ENCODE results near the gene COPS3. TPM values are rescaled to one million over a fixed set of nuclear protein-coding genes. Genes with fewer than 3 reads are reported as not detected.

Gene COPS3
- total RNA-seq, 1 experiment from 2014 or later, result 113 TPM

- no peak overlapping the region for H4K5ac ChIP-seq (ENCODE audit: insufficient read length, low read depth, low read length)
- H3K79me1 ChIP-seq (ENCODE audit: insufficient read depth, low read depth, low read length, poor library complexity, severe bottlenecking), result no peaks in the 10 kb centered on the region
- no peak overlapping the region for H3K4me3 Mint-ChIP-seq
- no peak overlapping the region for H3K14ac ChIP-seq (ENCODE audit: insufficient read depth, low read length)
- H3K27ac ChIP-seq (ENCODE audit: insufficient read length, low read depth, low read length), result no peak overlapping the region
- H2BK15ac ChIP-seq (ENCODE audit: low read depth, low read length), result no peak overlapping the region
- no peak overlapping the region for H2BK5ac ChIP-seq (ENCODE audit: insufficient read length, low read length)
- H3K9me3 Mint-ChIP-seq, result no peaks in the 10 kb centered on the region
- no peak overlapping the region for H3K56ac ChIP-seq (ENCODE audit: insufficient read length, low read depth, low read length)
- H3K36me3 Mint-ChIP-seq (ENCODE audit: insufficient read depth in 1 of 3, low read depth in 3 of 3), result no peaks in the 10 kb centered on the region
- H3K27ac Mint-ChIP-seq, result no peak overlapping the region
- no peaks in the 10 kb centered on the region for H3K4me1 ChIP-seq (ENCODE audit: insufficient read depth, low read length)
- no peaks in the 10 kb centered on the region for H3K79me2 ChIP-seq (ENCODE audit: insufficient read depth, low read length)
- H3K23me2 ChIP-seq (ENCODE audit: insufficient read length, low read depth, low read length, poor library complexity, severe bottlenecking), result no peaks in the 10 kb centered on the region
- H3K27me3 ChIP-seq (ENCODE audit: insufficient read depth, low read length), result no peaks in the 10 kb centered on the region
- H3K4me1 Mint-ChIP-seq, result no peaks in the 10 kb centered on the region
- H4K91ac ChIP-seq (ENCODE audit: insufficient read length, low read depth, low read length), result no peak overlapping the region
- no peak overlapping the region for H2BK120ac ChIP-seq (ENCODE audit: low read depth, low read length, poor library complexity, severe bottlenecking)
- no peak overlapping the region for H2AK5ac ChIP-seq (ENCODE audit: insufficient read length, low read length)
- no peaks in the 10 kb centered on the region for H4K20me1 ChIP-seq (ENCODE audit: control insufficient read depth, insufficient read depth, insufficient read length)
- no peak overlapping the region for H2AFZ ChIP-seq (ENCODE audit: low read length)
- no peak overlapping the region for H3T11ph ChIP-seq (ENCODE audit: low read length)
- H2BK12ac ChIP-seq (ENCODE audit: insufficient read length, low read depth, low read length), result no peak overlapping the region
- no peak for DNase-seq
- H4K8ac ChIP-seq (replicated peaks; ENCODE audit: insufficient read length, low read depth, low read length), result no peak overlapping the region
- H2BK20ac ChIP-seq (ENCODE audit: low read depth, low read length, poor library complexity, severe bottlenecking), result no peak overlapping the region
- H3K9ac ChIP-seq (ENCODE audit: extremely low read depth, insufficient read length, low read length), result no peak overlapping the region
- no peak for TF ChIP-seq CTCF (conservative IDR thresholded peaks at IDR 0.05)
- H3K4me2 ChIP-seq (ENCODE audit: insufficient read depth, insufficient read length, low read length), result no peak overlapping the region
- H3K18ac ChIP-seq (ENCODE audit: insufficient read length, low read depth, low read length), result no peak overlapping the region
- no peak overlapping the region for H3K23ac ChIP-seq (ENCODE audit: insufficient read length, low read depth, low read length)
- H3K27me3 Mint-ChIP-seq (ENCODE audit: low read depth), result peaks cover 4% of the 10 kb centered on the region
- H3K9me3 ChIP-seq (ENCODE audit: control insufficient read depth, low read depth, low read length), result no peaks in the 10 kb centered on the region
- no peak overlapping the region for H3K4ac ChIP-seq (ENCODE audit: low read depth, low read length)
These were observed 84.3 kb downstream of the COPS3 start for GRCh38 chr17:17196776-17197175.

Other genes starting within 250 kb of the COPS3 start
- 129 and 132 TPM in 2 replicates for gene MPRIP, start 238.8 kb downstream of the COPS3 start, total RNA-seq (2021)
- 0.09 TPM in 1 of 2 replicates, not detected in the other for gene PLD6, start 74.9 kb downstream of the COPS3 start, total RNA-seq (2021)
- gene FLCN, start 44.1 kb downstream of the COPS3 start, total RNA-seq (2021), result 32.3 and 33.3 TPM in 2 replicates
- 6.6 and 7.8 TPM in 2 replicates for gene NT5M, start 22.1 kb upstream of the COPS3 start, total RNA-seq (2021)
- 19.6 and 20.0 TPM in 2 replicates for gene MED9, start 195.8 kb upstream of the COPS3 start, total RNA-seq (2021)
- 5.7 and 6.8 TPM in 2 replicates for gene RASD1, start 215.1 kb upstream of the COPS3 start, total RNA-seq (2021)